Measurements from ENCODE around the gene GPATCH2. TPM values are rescaled to one million over a fixed set of nuclear protein-coding genes. Genes with fewer than 3 reads are reported as not detected.

GPATCH2 gene
- total RNA-seq, 1 experiment from 2014 or later: 11.3 TPM

DNA sequence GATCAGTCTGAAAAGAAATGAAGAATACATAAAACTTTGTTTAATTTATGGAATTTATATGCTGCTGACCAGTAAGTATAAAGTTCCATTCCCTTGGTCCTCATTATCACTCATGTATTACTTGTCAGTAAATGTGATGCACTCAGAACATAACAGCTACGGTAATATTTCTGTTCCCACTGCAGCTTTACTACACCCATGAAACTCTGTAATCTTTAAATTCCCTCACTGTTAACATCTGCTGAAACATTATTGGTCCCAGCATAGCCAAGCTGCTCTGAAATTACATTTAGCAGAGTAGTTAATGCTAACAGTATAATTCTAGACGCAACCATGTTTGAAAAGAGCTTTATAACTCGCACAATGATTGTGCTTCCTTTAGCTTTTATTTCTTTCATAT, 238.4 kb downstream of the GPATCH2 start (continued):
- TF ChIP-seq, protein P1, sequence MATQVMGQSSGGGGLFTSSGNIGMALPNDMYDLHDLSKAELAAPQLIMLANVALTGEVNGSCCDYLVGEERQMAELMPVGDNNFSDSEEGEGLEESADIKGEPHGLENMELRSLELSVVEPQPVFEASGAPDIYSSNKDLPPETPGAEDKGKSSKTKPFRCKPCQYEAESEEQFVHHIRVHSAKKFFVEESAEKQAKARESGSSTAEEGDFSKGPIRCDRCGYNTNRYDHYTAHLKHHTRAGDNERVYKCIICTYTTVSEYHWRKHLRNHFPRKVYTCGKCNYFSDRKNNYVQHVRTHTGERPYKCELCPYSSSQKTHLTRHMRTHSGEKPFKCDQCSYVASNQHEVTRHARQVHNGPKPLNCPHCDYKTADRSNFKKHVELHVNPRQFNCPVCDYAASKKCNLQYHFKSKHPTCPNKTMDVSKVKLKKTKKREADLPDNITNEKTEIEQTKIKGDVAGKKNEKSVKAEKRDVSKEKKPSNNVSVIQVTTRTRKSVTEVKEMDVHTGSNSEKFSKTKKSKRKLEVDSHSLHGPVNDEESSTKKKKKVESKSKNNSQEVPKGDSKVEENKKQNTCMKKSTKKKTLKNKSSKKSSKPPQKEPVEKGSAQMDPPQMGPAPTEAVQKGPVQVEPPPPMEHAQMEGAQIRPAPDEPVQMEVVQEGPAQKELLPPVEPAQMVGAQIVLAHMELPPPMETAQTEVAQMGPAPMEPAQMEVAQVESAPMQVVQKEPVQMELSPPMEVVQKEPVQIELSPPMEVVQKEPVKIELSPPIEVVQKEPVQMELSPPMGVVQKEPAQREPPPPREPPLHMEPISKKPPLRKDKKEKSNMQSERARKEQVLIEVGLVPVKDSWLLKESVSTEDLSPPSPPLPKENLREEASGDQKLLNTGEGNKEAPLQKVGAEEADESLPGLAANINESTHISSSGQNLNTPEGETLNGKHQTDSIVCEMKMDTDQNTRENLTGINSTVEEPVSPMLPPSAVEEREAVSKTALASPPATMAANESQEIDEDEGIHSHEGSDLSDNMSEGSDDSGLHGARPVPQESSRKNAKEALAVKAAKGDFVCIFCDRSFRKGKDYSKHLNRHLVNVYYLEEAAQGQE (IDR thresholded peaks at IDR 0.05; ENCODE audit: low read depth): no peak
- no peak for TF ChIP-seq JUND (IDR thresholded peaks at IDR 0.05)

DNA sequence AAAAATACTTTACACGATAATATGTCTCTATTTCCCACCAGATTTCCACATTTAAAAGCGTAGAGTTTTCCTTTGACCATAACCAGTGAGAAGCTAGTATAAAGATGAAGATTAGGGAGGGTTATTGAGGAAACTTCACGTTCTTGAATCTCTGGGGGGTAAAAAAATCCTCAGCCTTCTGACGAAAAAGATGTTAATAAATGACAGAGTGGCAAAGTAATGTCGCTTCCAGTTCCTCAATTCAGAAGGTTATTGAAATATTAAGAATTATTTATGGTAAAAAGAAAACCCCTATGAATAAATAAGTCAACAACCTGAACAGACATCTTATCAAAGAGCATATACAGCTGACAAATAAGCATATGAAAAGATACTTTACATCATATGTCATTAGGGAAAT, 241.0 kb downstream of the GPATCH2 start:
- no peak overlapping the region for H3K27ac ChIP-seq (ENCODE audit: low read depth, low read length)
- intact Hi-C loops (cut with micrococcal nuclease): no loop called here
- no peak overlapping the region for H3K4me2 ChIP-seq (ENCODE audit: low read length)
- ChIA-PET POLR2A (no interaction called here), CTCF (no interaction called here), RAD21 (ENCODE audit: low non-redundant PET in 1 of 2, low total read pairs in 2 of 2, uncharacterized antibody in 2 of 2, unreplicated experiment in 2 of 2) (no interaction called here)
- TF ChIP-seq ZFX (IDR thresholded peaks at IDR 0.05): no peak
- no peak for TF ChIP-seq FOSL1 (IDR thresholded peaks at IDR 0.05; ENCODE audit: low read depth)
- TF ChIP-seq TCF7L2 (IDR thresholded peaks at IDR 0.05; ENCODE audit: borderline replicate concordance, extremely low read depth, insufficient read depth, insufficient read length): no peak
- H3K27me3 ChIP-seq (ENCODE audit: insufficient read depth, low read length): no peaks in the 10 kb centered on the region; the same call in 1 of the 2 replicates
- no peaks in the 10 kb centered on the region for H4K20me1 ChIP-seq (ENCODE audit: insufficient read depth)
- H3K9ac ChIP-seq (ENCODE audit: low read length): no peak overlapping the region
- H2AFZ ChIP-seq (ENCODE audit: low read depth, low read length, poor library complexity, severe bottlenecking): no peak overlapping the region
- DNase-seq (ENCODE audit: low read depth, low spot score) (no peak), ATAC-seq (no peak)
- H3K9me2 ChIP-seq (ENCODE audit: insufficient read depth): no peaks in the 10 kb centered on the region
- H3K9me3 ChIP-seq (ENCODE audit: control insufficient read depth in 1 of 2, insufficient read depth in 1 of 2, low read depth in 1 of 2, low read length in 2 of 2): no peaks in the 10 kb centered on the region
- H3K4me3 ChIP-seq (replicated peaks in 1 of 2; ENCODE audit: low read depth in 1 of 2, low read length in 2 of 2): no peak overlapping the region
- H3K79me2 ChIP-seq (ENCODE audit: insufficient read depth, low read length): no peaks in the 10 kb centered on the region
- no TSS peak for BruUV-seq (replicated peaks)
- H3K36me3 ChIP-seq (ENCODE audit: control insufficient read depth in 1 of 2, insufficient read depth in 2 of 2, low read length in 2 of 2): no peaks in the 10 kb centered on the region
- no peaks in the 10 kb centered on the region for H3K4me1 ChIP-seq (ENCODE audit: control insufficient read depth in 1 of 2, insufficient read depth in 2 of 2, low read length in 2 of 2)
